ENCODE results near the gene OR11A1. TPM values are rescaled to one million over a fixed set of nuclear protein-coding genes. Genes with fewer than 3 reads are reported as not detected.

Gene OR11A1
- total RNA-seq, 1 experiment from 2014 or later: not detected

- Histone ChIP-seq H3K79me2 (ENCODE audit: low read length) (no peaks in the 10 kb centered on the region), H3K9ac (ENCODE audit: low read length) (no peak overlapping the region), H3K4me3 (ENCODE audit: low read length) (no peak overlapping the region), H3K9me2 (replicated peaks; ENCODE audit: low read length) (no peaks in the 10 kb centered on the region), H3K27me3 (ENCODE audit: low read length) (peaks cover 56% of the 10 kb centered on the region), H3K36me3 (ENCODE audit: low read depth, low read length) (no peaks in the 10 kb centered on the region), H3K4me2 (ENCODE audit: low read length) (no peak overlapping the region), H3K27ac (ENCODE audit: low read length) (no peak overlapping the region), H2AFZ (ENCODE audit: low read length) (no peak overlapping the region), H4K20me1 (ENCODE audit: low read length) (no peaks in the 10 kb centered on the region), H3F3A (ENCODE audit: low read length, unreplicated experiment) (no peaks in the 10 kb centered on the region), H3K9me3 (ENCODE audit: low read length) (no peaks in the 10 kb centered on the region), H3K4me1 (ENCODE audit: insufficient read depth, low read length) (no peaks in the 10 kb centered on the region)
- DNase-seq (peak; percentile 13), ATAC-seq (no peak)
- no TSS peak for BruUV-seq (replicated peaks)
- ChIA-PET POLR2A (ENCODE audit: unreplicated experiment) (no interaction called here), CTCF (no interaction called here)
- intact Hi-C loops (cut with micrococcal nuclease): no loop called here
- TF ChIP-seq EZH2 (IDR thresholded peaks at IDR 0.05; ENCODE audit: low read length, unreplicated experiment): no peak
- TF ChIP-seq CTCF (conservative IDR thresholded peaks at IDR 0.05; ENCODE audit: low read depth, low read length): 0 out of 2 replicates have a peak, but pooled peaks have one; percentile 10
These were observed 30.2 kb downstream of the OR11A1 start for GRCh38 chr6:29426654-29427053.

GRCh38 chr6:29425075-29425474 is 31.8 kb downstream of the OR11A1 start:
- H4K20me1 ChIP-seq (ENCODE audit: low read length): no peaks in the 10 kb centered on the region
- H3K9me2 ChIP-seq (replicated peaks; ENCODE audit: low read length): no peaks in the 10 kb centered on the region
- ChIA-PET CTCF (no interaction called here), POLR2A (ENCODE audit: unreplicated experiment) (no interaction called here)
- H3K4me1 ChIP-seq (ENCODE audit: insufficient read depth, low read length): no peaks in the 10 kb centered on the region
- intact Hi-C loops (cut with micrococcal nuclease): no loop called here
- ATAC-seq (no peak), DNase-seq (no peak)
- no peaks in the 10 kb centered on the region for H3F3A ChIP-seq (ENCODE audit: low read length, unreplicated experiment)
- H3K4me3 ChIP-seq (ENCODE audit: low read length): no peak overlapping the region
- no peak overlapping the region for H3K27ac ChIP-seq (ENCODE audit: low read length)
- BruUV-seq (replicated peaks): no TSS peak
- no peak overlapping the region for H3K4me2 ChIP-seq (ENCODE audit: low read length)
- H3K9me3 ChIP-seq (ENCODE audit: low read length): no peaks in the 10 kb centered on the region
- no peaks in the 10 kb centered on the region for H3K36me3 ChIP-seq (ENCODE audit: low read depth, low read length)
- peaks cover 49% of the 10 kb centered on the region for H3K27me3 ChIP-seq (ENCODE audit: low read length)
- no peak overlapping the region for H2AFZ ChIP-seq (ENCODE audit: low read length)
- H3K9ac ChIP-seq (ENCODE audit: low read length): no peak overlapping the region
- TF ChIP-seq EZH2 (IDR thresholded peaks at IDR 0.05; ENCODE audit: low read length, unreplicated experiment) (no peak), EZH2phosphoT487 (IDR thresholded peaks at IDR 0.05; ENCODE audit: borderline replicate concordance, low read length) (no peak), CTCF (conservative IDR thresholded peaks at IDR 0.05; ENCODE audit: low read depth, low read length) (no peak)
- no peaks in the 10 kb centered on the region for H3K79me2 ChIP-seq (ENCODE audit: low read length)

GRCh38 chr6:29424575-29424974 is 32.3 kb downstream of the OR11A1 start:
- Histone ChIP-seq H3K27me3 (ENCODE audit: low read length) (peaks cover 44% of the 10 kb centered on the region), H4K20me1 (ENCODE audit: low read length) (no peaks in the 10 kb centered on the region), H2AFZ (ENCODE audit: low read length) (no peak overlapping the region), H3K4me1 (ENCODE audit: insufficient read depth, low read length) (no peaks in the 10 kb centered on the region), H3K9ac (ENCODE audit: low read length) (no peak overlapping the region), H3K4me2 (ENCODE audit: low read length) (no peak overlapping the region), H3K9me3 (ENCODE audit: low read length) (no peaks in the 10 kb centered on the region), H3K4me3 (ENCODE audit: low read length) (no peak overlapping the region), H3K9me2 (replicated peaks; ENCODE audit: low read length) (no peaks in the 10 kb centered on the region), H3F3A (ENCODE audit: low read length, unreplicated experiment) (no peaks in the 10 kb centered on the region), H3K36me3 (ENCODE audit: low read depth, low read length) (no peaks in the 10 kb centered on the region), H3K79me2 (ENCODE audit: low read length) (no peaks in the 10 kb centered on the region), H3K27ac (ENCODE audit: low read length) (no peak overlapping the region)
- TF ChIP-seq EZH2phosphoT487 (IDR thresholded peaks at IDR 0.05; ENCODE audit: borderline replicate concordance, low read length) (no peak), EZH2 (IDR thresholded peaks at IDR 0.05; ENCODE audit: low read length, unreplicated experiment) (no peak), CTCF (conservative IDR thresholded peaks at IDR 0.05; ENCODE audit: low read depth, low read length) (no peak)
- no peak for DNase-seq
- POLR2A ChIA-PET (ENCODE audit: unreplicated experiment): no interaction called here
- intact Hi-C loops (cut with micrococcal nuclease): no loop called here
- no peak for ATAC-seq
- no TSS peak for BruUV-seq (replicated peaks)
- CTCF ChIA-PET: no interaction called here

Measured in PC-3 (cell line).